ENCODE results near the gene LINGO1. TPM values are rescaled to one million over a fixed set of nuclear protein-coding genes. Genes with fewer than 3 reads are reported as not detected.

LINGO1 gene
- total and polyA plus RNA-seq, 9 of the 15 experiments (the other 6 are each of a cell fraction or from before 2014, with no cell fraction given) = 0.07 to 15.3 (median 2.1) TPM

DNA sequence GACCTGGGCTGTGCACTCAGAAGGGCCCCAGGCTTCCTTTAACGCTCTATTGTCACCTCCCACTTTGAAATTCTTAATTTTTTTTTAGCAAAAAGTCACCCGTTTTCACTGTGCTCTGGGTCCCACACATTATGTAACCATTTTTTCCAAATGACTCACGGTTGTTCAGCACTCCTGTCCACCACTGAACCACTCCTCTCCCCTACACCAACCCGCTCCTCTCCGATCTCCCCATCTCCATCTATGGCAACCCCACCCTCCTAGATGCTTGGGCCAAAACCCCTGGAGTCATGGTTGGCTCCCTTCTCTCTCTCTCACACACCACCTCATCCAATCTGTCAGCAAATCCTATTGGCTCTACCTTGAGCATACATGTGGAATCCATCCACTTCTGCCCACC is 41.2 kb upstream of the LINGO1 start:
- H4K20me1 ChIP-seq (replicated peaks; ENCODE audit: control insufficient read depth, insufficient read depth, low read length) = 0 out of 2 replicates have a peak, but pooled peaks cover 5% of the 10 kb centered on the region
- POLR2A ChIA-PET = no interaction called here
- no peaks in the 10 kb centered on the region for H3K79me2 ChIP-seq (ENCODE audit: control insufficient read depth, insufficient read depth, low read length)
- peaks cover 0 to 7% of the 10 kb centered on the region in 2 experiments; a peak in 1 of 5 replicates for H3K4me1 ChIP-seq (replicated peaks in 1 of 2; ENCODE audit: control insufficient read depth in 2 of 2, insufficient read depth in 2 of 2, low read length in 2 of 2)
- no peak overlapping the region for H2AFZ ChIP-seq (ENCODE audit: low read depth, low read length)
- TF ChIP-seq DPF2 (IDR thresholded peaks at IDR 0.05) = no peak
- TF ChIP-seq ZNF274 (IDR thresholded peaks at IDR 0.05; ENCODE audit: borderline replicate concordance, low read depth, low read length) = no peak
- TF ChIP-seq ZFX (CRISPR knock-in tag; IDR thresholded peaks at IDR 0.05) = no peak
- TF ChIP-seq GTF2A2 (tag; IDR thresholded peaks at IDR 0.05) = no peak
- TF ChIP-seq TGIF2 (CRISPR knock-in tag; IDR thresholded peaks at IDR 0.05) = no peak
- no peak for TF ChIP-seq KDM1A (IDR thresholded peaks at IDR 0.05)
- no peak for TF ChIP-seq GATAD2A (IDR thresholded peaks at IDR 0.05)
- TF ChIP-seq NRF1 (conservative IDR thresholded peaks at IDR 0.05 in 1 of 2, IDR thresholded peaks at IDR 0.05 in 1 of 2) = no peak
- no peak for TF ChIP-seq HNRNPUL1 (IDR thresholded peaks at IDR 0.05; ENCODE audit: low read length)
- no peak for TF ChIP-seq TAF9B (IDR thresholded peaks at IDR 0.05; ENCODE audit: partially characterized antibody)
- TF ChIP-seq FOXJ2 (tag; IDR thresholded peaks at IDR 0.05) = no peak
- TF ChIP-seq ZNF444 (CRISPR knock-in tag; IDR thresholded peaks at IDR 0.05) = no peak
- TF ChIP-seq PKNOX1 (IDR thresholded peaks at IDR 0.05) = no peak
- no peaks in the 10 kb centered on the region for H3K9me3 ChIP-seq (replicated peaks; ENCODE audit: control insufficient read depth, insufficient read depth, low read depth, low read length)
- no peak for DNase-seq (ENCODE audit: extremely low read depth in 1 of 4, low spot score in 3 of 4)
- WGBS (ENCODE audit: insufficient coverage, low coverage, missing lambda C conversion rate) = 0% methylated on average over 5 of the region's 5 CpGs
- no peaks in the 10 kb centered on the region for H3K36me3 ChIP-seq (ENCODE audit: control insufficient read depth, insufficient read depth, low read length)
- FAIRE-seq = no peak
- ATAC-seq = no peak
- intact Hi-C loops (cut with micrococcal nuclease) (no loop called here), in situ Hi-C loops (cut with MboI) (no loop called here)
- no TSS peak for BruUV-seq (replicated peaks)
- CTCF ChIA-PET (ENCODE audit: low intra/inter-chr PET ratio) = no interaction called here
- no peak overlapping the region for H3K4me3 ChIP-seq
- no peak overlapping the region for H3K27ac ChIP-seq (ENCODE audit: extremely low read depth, low read depth, low read length)
- no peak overlapping the region for H3K4me2 ChIP-seq (ENCODE audit: insufficient read depth, low read length)
- no peak overlapping the region for H3K9ac ChIP-seq (ENCODE audit: insufficient read depth in 1 of 2, low read depth in 2 of 2, low read length in 2 of 2)
- H3K27me3 ChIP-seq (ENCODE audit: control insufficient read depth in 2 of 2, insufficient read depth in 2 of 2, low read length in 2 of 2) = peaks cover 24 to 74% of the 10 kb centered on the region in 2 experiments
- H3K9me1 ChIP-seq (ENCODE audit: control insufficient read depth, insufficient read depth, low read length) = no peaks in the 10 kb centered on the region
